SHP77 (cell line): Measurements from ENCODE around the gene RPP30.
A peak's percentile ranks its signal among the peaks of the same experiment; 100 is the strongest.

Experiments
- DNase-seq, 2 experiments: peaks; one replicate each; lab custom pipeline; 2025; lab: John Stamatoyannopoulos, UW

Gene RPP30

GRCh38 chr10:90871766-90872647, at the start of gene RPP30:
RPP30 (plus strand) TSS chr10:90871974; CDS start chr10:90871987, 13 bp downstream.
- peak; percentile 4 to 63 for DNase-seq

DNA sequence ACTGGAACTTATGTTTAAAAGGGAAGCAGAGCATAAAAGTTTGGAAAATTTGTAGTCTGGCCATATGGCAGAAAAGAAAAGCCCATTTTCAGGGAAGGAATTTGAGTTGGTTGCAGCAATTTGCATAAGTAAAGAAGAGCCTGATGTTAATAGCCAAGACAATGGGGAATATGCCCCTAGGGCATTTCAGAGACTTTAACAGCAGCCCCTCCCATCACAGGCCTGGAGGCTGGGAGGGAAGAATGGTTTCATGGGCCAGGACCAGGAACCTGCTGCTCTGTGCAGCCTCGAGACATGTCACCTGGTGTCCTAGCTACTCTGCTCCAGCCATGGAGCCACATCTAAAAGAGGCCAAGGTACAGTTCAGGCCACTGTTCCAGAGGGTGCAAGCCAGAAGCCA, 49.3 kb upstream of the RPP30 start:
- DNase-seq: no peak

DNA sequence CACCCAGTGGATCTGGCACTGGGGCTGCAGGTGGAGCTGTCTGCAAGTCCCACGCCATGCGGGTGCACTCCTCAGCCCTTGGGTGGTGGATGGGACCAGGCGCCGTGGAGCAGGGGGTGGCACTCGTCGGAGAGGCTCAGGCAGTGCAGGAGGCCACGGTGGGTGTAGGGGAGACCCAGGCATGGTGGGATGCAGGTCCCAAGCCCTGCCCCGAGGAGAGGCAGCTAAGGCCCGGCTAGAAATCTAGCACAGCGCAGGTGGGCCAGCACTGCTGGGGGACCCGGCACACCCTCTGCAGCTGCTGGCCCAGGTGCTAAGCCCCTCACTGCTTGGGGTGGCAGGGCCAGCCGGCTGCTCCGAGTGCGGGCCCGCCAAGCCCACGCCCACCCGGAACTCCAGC, 39.7 kb upstream of the RPP30 start:
- DNase-seq: no peak

GRCh38 chr10:90834326-90834725, 37.4 kb upstream of the RPP30 start:
- no peak for DNase-seq

GRCh38 chr10:90837486-90837885, 34.3 kb upstream of the RPP30 start:
- DNase-seq: no peak

GRCh38 chr10:90842725-90843124, 29.0 kb upstream of the RPP30 start:
- no peak for DNase-seq

- DNase-seq: no peak
Observed at GRCh38 chr10:90845726-90846125, 26.0 kb upstream of the RPP30 start.

DNA sequence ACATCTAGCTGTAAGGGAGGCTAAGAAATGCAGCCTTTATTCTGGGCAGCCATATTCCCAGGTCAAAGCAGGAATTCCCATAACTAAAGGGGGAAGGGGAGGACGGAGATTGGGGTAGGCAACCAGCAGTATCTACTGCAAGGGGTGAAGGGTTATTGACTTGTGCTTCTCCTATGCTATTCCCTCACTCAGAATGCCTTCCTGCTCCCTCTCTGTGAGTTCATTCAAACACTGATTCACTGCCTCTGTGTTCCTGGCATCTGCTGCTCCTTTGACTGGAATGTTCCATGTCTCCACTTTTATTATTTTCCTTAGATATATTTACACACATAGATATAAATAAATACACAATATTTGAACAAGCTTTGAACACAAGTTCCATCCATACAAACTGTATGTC, 25.0 kb upstream of the RPP30 start:
- no peak for DNase-seq

DNA sequence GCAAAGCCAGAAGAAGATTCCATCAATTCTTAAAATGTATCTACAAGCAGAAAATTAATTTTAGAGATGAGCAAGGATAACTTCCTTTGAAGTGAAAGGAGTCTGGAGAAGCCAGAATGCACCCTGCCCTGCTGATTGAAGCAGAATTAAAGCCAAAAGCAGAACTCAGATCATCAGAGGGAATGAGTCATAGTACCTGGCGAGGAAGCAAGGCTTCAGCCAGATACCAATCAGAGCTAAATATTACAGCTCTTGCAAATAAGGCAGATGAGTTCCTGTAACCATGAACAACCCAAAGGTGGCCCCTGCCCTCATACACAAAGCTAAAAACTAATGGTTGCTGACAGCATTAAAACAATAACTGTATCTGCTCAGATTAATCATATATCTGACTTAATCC, 24.3 kb upstream of the RPP30 start:
- DNase-seq: no peak

GRCh38 chr10:90849956-90850749, 21.6 kb upstream of the RPP30 start:
- no peak for DNase-seq

- no peak for DNase-seq
Observed at GRCh38 chr10:90855126-90855525, 16.6 kb upstream of the RPP30 start.

DNA sequence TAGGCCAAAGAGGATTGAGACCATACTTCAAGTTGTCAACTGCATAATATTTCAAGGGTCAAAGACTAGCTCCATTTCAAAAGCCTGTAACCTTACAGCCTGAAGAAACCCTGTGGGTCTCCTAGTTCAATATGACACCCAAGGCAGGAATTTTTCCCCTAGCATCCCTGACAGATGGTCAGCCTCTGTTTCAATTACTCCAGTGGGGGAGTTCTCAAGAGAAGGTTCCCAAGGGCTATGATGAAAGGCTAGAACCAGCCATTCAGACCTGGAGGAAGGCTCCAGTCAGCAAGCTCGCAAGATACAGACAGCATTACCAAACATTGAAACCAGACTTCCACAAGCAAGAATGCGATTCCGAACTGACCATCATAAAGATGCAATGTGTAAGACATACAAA, 15.5 kb upstream of the RPP30 start:
- no peak for DNase-seq

DNA sequence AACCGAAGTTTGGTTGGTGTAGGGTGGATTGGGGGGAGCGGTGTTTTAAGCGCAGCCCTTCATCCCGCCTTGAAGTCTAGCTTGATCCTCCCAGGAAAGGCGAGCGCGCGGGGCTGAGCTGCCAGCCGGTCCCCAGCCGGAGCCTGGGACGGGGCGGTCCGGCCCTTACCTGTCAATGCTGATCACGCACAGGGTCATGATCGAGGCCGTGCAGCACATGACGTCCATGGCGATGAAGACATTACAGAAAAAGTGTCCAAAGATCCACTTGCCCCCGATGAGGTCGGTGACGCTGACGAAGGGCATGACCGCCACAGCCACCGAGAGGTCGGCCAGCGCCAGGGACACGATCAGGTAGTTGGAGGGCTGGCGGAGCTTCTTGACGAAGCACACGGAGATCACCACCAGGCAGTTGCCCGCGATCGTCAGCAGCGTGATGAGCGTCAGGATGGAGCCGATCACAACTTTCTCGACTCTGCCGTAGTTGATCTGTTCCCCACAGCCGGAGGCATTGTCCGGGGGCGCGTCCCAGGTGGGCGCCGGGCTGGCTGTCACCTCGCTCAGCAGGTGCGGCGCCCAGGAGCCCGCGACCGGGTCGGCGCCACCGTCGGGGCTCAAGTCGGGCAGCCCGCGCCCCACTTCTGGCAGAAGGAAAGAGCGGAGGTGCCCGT, 14.7 kb upstream of the RPP30 start:
- DNase-seq: no peak

- no peak for DNase-seq
Observed at GRCh38 chr10:90857635-90858460, 13.9 kb upstream of the RPP30 start, which contains the start of gene HTR7. HTR7 (minus strand) TSS chr10:90858039; CDS start chr10:90857671, 368 bp downstream.

- DNase-seq: no peak
Observed at GRCh38 chr10:90858461-90858968, 13.3 kb upstream of the RPP30 start.

DNA sequence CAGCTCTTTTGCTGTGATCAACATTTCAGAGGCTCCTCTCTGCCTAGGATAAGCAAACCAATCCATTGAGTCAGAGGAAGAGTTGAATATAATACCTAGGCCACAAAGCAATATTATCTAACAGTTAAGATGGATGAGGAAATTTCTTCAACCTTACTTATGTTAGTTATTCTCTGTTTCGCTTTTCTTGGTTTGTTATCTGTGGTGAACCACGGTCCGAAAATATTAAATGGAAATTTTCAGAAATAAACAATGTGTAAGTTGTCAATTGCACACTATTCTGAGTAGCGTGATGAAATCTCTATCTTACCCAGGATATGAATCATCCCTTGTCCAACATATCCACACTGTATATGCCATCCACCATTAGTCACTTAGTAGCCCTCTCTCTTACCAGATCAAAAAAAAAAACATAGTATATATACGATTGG, 12.4 kb upstream of the RPP30 start:
- DNase-seq: no peak

GRCh38 chr10:90860790-90861189, 11.0 kb upstream of the RPP30 start:
- no peak for DNase-seq

DNA sequence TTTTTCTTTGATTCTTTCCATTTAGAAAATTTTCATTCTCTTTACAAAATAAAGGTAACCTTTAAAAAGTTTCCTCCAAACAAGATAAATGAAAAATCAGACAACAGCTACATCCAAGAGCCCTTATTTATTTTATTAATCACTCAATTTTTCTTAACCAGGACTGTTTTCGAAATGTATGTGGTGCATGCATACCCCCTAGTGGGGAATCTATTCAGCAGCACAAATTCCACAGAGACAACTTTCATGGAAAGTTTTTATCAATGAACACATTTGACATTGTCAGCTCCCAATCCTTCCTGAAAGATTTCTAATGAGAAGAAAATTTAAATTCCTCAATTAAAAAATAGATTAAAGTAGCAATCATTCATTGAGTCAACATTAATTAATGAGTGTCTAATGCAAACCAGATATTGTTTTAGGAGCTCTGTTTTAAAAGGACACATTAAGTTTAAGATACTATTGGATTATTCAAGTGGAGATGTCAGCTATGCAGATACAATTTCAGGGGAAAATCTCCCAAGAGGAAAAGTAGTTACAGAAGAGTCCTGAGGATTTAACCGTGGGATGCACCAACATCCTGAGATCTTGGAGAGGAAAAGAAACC, 8.8 kb upstream of the RPP30 start:
- no peak for DNase-seq

DNA sequence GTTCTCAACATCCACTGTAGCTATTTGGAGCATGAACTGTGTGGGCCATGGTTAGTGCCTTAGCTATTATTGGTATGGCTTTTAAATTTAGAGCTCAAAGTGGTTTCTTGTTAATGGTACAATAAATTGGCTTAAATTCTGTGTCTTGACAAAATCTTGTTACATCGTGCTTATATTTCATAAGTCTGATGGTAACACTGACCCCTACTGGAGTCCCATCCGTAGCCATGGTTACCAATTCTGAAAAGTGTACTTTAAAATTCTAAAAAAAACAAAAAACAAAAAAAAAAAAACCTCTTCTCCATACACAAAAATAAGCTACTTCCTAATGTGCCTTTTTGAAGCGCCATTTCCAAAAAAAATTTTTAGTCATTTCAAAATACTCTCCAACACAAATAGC, 6.4 kb upstream of the RPP30 start:
- DNase-seq: no peak

DNA sequence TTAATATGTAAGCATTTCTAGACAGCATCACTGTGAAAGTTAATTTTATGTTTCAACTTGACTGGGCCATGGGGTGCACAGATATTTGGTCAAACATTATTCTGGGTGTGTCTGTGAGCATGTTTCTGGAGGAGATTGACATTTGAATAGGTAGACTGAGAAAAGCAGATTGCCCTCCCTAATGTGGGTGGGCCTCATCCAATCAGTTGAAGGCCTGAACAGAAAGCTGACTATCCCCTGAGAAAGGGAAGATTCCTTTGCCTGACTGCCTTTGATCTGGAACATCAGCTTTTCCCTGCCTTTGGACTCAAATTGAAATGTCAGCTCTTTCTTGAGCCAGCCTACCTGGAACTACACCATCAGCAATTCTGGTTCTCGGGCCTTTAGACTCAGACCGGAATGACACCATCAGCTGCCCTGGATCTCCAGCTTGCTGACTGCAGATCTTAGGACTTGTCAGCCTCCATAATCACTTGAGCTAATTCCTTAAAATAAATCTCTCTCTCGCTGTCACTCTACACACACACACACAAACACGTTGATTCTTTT, 5.7 kb upstream of the RPP30 start:
- no peak for DNase-seq
